ENCODE data around the gene VANGL2. TPM values are rescaled to one million over a fixed set of nuclear protein-coding genes. Genes with fewer than 3 reads are reported as not detected.

The VANGL2 gene
- total RNA-seq, 2 donors from 2014 or later = 3.4 to 8.1 TPM

- DNase-seq (ENCODE audit: low spot score) = no peak
- Histone ChIP-seq H3K4me1 (no peaks in the 10 kb centered on the region), H3K27ac (no peak overlapping the region), H3K9me3 (no peaks in the 10 kb centered on the region), H3K27me3 (no peaks in the 10 kb centered on the region), H3K4me3 (no peak overlapping the region), H3K36me3 (no peaks in the 10 kb centered on the region)
- no peak for TF ChIP-seq CTCF (IDR thresholded peaks at IDR 0.05)
These were observed 66.6 kb downstream of the VANGL2 start for GRCh38 chr1:160466961-160467360.

GRCh38 chr1:160467576-160467975 is 67.2 kb downstream of the VANGL2 start:
- no peak for DNase-seq (ENCODE audit: low spot score)
- Histone ChIP-seq H3K36me3 (no peaks in the 10 kb centered on the region), H3K4me1 (no peaks in the 10 kb centered on the region), H3K4me3 (no peak overlapping the region), H3K27ac (no peak overlapping the region), H3K27me3 (no peaks in the 10 kb centered on the region), H3K9me3 (no peaks in the 10 kb centered on the region)
- TF ChIP-seq CTCF (IDR thresholded peaks at IDR 0.05) = no peak

GRCh38 chr1:160471253-160471652 is 70.9 kb downstream of the VANGL2 start:
- Histone ChIP-seq H3K27ac (no peak overlapping the region), H3K4me3 (no peak overlapping the region), H3K36me3 (no peaks in the 10 kb centered on the region), H3K4me1 (no peaks in the 10 kb centered on the region), H3K27me3 (no peaks in the 10 kb centered on the region), H3K9me3 (no peaks in the 10 kb centered on the region)
- no peak for TF ChIP-seq CTCF (IDR thresholded peaks at IDR 0.05)
- no peak for DNase-seq (ENCODE audit: low spot score)

GRCh38 chr1:160472112-160472511 is 71.7 kb downstream of the VANGL2 start:
- no peak for DNase-seq (ENCODE audit: low spot score)
- H3K4me1 ChIP-seq = no peaks in the 10 kb centered on the region

GRCh38 chr1:160474392-160475242 is 74.3 kb downstream of the VANGL2 start:
- no peak for DNase-seq (ENCODE audit: low spot score)
- H3K9me3 ChIP-seq = no peaks in the 10 kb centered on the region
- no peak for TF ChIP-seq CTCF (IDR thresholded peaks at IDR 0.05)
- no peaks in the 10 kb centered on the region for H3K4me1 ChIP-seq
- no peak overlapping the region for H3K4me3 ChIP-seq
- H3K36me3 ChIP-seq = no peaks in the 10 kb centered on the region
- H3K27me3 ChIP-seq = no peaks in the 10 kb centered on the region
- no peak overlapping the region for H3K27ac ChIP-seq

More at GRCh38 chr1:160472112-160472511, 71.7 kb downstream of the VANGL2 start:
- Histone ChIP-seq H3K4me3 (no peak overlapping the region), H3K36me3 (no peaks in the 10 kb centered on the region), H3K9me3 (no peaks in the 10 kb centered on the region), H3K27ac (no peak overlapping the region), H3K27me3 (no peaks in the 10 kb centered on the region)
- no peak for TF ChIP-seq CTCF (IDR thresholded peaks at IDR 0.05)

Other genes with a start within 250 kb of the VANGL2 start
- gene ATP1A4, start 249.0 kb upstream of the VANGL2 start, total RNA-seq = not detected
- 10 to 100 TPM; 10.1 to 32.3 TPM for gene CASQ1, start 210.0 kb upstream of the VANGL2 start, total RNA-seq
- gene PEA15, start 195.2 kb upstream of the VANGL2 start, total RNA-seq = 100 to 1,000 TPM in 1 of 2 donors, 10 to 100 TPM in 1; 69.2 to 144 TPM
- 100 to 1,000 TPM; 103 to 121 TPM for gene DCAF8, start 138.0 kb upstream of the VANGL2 start, total RNA-seq
- gene PEX19, start 115.4 kb upstream of the VANGL2 start, total RNA-seq = 10 to 100 TPM; 54.5 to 72.4 TPM
- gene COPA, start 57.3 kb upstream of the VANGL2 start, total RNA-seq = 100 to 1,000 TPM in 1 of 2 donors, 10 to 100 TPM in 1; 96.1 to 134 TPM
- 10 to 100 TPM; 63.4 to 71.3 TPM for gene NCSTN, start 57.2 kb upstream of the VANGL2 start, total RNA-seq
- gene NHLH1, start 33.5 kb upstream of the VANGL2 start, total RNA-seq = not detected
- gene SLAMF6, start 122.7 kb downstream of the VANGL2 start, total RNA-seq = 1 to 10 TPM in 1 of 2 donors, under 1 TPM in 1; 0.19 to 1.3 TPM
- 1 to 10 TPM; 2.5 to 3.1 TPM for gene CD84, start 178.9 kb downstream of the VANGL2 start, total RNA-seq
- under 1 TPM; 0.11 to 0.31 TPM for gene SLAMF1, start 246.5 kb downstream of the VANGL2 start, total RNA-seq

All from right atrium auricular region (tissue), 2 donors.